HG02763 (cell line): Measurements from ENCODE around the gene MORC3.
"Not testable (repeated sequence)": the region's sequence is repeated elsewhere in the genome, so short reads cannot be mapped to it uniquely, and the experiment has no call there.

ENCODE experiments used
- ATAC-seq: cut with Tn5 transposase; IDR thresholded peaks from one replicate; pipeline ENCODE4 v1.9.1; 2021; ENCODE audit warnings: mild to moderate bottlenecking, moderate library complexity; ENCODE audit not compliant: unreplicated experiment

The MORC3 gene

DNA sequence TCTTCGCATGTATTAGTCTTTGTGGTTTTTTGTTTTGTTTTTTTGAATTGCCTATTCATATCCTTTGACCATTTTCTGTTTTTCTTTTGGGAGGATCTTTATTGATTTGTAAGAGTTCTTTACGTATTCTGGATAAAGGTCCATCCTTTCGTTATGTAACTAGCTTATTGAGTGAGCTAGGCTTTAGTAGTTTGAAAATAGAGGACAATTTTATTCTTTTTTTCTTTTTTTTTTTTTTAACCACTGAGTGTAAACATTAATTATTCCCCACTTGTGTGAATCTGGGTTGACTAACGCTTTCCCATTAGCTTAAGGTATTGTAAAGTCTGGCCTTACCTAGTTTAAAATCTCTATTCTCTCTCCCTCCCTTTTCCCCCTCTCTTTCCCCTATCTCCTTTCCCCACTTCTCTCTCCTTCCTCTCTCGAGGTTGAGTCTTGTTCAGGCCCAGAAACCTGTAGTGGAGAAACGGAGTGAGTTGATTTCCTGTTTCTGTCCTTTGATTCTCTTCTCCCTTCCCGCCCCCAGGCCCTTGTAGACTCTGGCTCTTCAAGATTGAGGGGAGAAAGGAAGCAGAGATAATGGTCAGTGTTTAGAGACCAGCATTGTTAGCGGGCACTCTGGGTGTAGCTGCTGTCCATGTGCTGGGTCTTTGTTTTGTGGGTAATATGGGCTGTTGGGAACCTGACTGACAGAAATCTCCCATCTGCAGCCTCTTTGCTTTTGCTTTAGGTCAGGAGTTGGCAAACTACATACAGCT, 1.5 kb downstream of the MORC3 start:
- ATAC-seq: no peak

GRCh38 chr21:36322083-36322424, 2.1 kb downstream of the MORC3 start:
- no peak for ATAC-seq

GRCh38 chr21:36323032-36323431, 3.0 kb downstream of the MORC3 start:
- no peak for ATAC-seq

DNA sequence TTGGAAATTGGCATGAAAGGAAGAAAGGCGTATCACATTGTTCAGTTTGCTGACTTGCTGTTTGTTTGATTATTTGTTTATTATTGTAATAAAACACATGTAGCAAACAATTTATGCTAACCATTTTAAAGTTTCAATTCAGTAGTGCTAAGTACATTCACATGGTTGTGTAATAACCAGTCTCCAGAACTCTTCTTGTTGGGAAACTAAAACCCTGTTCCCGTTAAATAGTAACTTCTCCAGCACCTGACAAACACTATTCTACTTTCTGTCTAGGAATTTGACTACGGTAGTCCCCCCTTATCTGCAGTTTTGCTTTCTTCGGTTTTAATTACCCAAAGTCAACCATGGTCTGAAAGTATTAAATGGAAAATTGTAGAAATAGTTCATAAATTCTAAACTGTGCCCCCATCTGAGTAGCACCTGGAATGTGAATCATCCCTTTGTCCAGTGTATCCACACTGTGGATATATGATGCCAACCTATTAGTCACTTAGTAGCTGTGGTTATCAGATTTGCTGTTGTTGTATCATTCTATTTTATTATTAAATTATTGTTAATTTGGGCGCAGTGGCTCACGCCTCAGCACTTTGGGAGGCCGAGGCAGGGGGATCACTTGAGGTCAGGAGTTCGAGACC, 5.5 kb downstream of the MORC3 start:
- ATAC-seq: no peak

- no peak for ATAC-seq
These were observed 10.9 kb downstream of the MORC3 start for GRCh38 chr21:36330904-36331303.

DNA sequence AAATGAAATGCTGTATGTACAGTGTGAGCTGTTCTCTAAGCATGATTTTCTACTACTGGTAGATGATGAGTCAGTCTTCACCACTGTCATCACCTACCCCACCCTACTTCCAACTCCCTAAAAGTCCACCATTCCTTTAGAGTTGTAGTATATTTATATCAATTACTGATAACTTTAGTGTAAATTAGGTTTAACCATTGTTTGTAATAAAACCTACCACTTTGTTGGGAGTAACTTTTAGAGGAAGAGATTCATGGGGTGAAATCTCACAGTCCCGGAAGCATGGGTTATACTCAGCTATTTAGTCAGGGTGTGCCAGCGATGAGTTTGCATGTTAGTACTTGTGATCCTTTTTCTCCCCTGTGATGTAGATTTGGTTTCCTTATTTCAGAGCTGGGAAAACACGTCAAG, 17.1 kb downstream of the MORC3 start:
- ATAC-seq: no peak

- ATAC-seq: no peak
These were observed 19.0 kb downstream of the MORC3 start for GRCh38 chr21:36338975-36339374.

DNA sequence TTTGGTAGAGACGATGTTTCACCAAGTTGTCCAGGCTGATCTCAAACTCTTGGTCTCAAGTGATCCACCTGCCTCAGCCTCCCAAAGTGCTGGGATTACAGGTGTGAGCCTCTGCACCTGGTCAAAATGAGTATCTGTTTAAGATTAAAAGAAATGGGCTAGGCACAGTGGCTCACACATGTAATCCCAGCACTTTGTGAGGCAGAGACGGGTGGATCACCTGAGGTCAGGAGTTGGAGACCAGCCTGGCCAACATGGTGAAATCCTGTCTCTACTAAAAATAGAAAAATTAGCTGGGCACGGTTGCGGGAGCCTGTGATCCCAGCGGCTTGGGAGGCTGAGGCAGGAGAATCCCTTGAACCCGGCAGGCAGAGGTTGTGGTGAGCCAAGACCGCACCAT, 22.6 kb downstream of the MORC3 start:
- ATAC-seq: not testable (repeated sequence)

DNA sequence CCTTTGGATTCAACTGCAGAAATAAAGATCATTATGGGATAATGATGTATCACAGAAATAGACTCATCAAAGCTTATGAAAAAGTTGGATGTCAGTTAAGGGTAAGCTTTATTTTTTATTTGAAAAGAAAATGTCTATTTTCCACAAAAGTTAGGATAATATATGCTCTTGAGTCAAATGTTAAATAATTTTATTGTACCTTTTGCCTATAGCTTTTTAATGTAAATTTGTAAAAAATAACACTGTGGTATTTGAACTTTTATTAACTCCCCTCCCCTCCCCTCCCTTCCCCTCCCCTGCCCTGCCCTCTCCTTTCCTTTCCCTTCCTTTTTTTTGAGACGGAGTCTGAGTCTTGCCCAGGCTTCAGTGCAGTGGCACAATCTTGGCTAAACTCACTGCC, 24.9 kb downstream of the MORC3 start:
- no peak for ATAC-seq

GRCh38 chr21:36347278-36347961, 27.4 kb downstream of the MORC3 start:
- no peak for ATAC-seq

DNA sequence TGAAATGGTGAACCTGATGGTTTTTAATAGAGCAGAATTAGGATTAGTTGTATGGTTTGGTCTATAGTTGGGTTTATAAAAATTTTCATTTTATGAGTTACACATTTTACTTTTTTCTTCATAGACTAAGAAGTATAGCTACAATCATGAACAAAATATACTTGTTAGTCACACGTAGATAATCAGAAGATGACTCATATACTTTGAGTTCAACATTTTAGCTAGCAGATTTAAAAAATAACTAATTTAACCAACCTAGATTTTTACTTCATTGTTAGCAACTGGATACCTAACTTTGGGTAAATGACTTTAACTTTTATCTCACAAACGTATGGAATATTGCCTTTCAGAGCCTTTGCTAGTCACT, 27.9 kb downstream of the MORC3 start:
- no peak for ATAC-seq

DNA sequence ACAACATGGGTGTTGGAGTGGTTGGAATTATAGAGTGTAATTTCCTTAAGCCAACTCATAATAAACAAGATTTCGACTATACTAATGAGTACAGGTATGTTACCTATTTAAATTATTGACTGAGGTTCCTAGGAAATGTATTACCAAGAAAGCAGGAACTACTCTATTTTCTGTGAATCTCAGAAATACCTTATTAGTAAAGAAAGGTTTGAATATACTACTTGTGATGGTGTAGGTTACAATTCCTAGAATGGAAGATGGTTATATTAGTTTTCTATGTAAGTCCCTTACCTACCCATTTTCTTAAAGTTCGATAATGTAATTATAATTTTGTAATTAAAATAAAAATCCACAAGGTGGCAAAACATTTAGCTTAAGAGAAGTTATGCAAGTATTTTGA, 29.3 kb downstream of the MORC3 start:
- ATAC-seq: no peak

DNA sequence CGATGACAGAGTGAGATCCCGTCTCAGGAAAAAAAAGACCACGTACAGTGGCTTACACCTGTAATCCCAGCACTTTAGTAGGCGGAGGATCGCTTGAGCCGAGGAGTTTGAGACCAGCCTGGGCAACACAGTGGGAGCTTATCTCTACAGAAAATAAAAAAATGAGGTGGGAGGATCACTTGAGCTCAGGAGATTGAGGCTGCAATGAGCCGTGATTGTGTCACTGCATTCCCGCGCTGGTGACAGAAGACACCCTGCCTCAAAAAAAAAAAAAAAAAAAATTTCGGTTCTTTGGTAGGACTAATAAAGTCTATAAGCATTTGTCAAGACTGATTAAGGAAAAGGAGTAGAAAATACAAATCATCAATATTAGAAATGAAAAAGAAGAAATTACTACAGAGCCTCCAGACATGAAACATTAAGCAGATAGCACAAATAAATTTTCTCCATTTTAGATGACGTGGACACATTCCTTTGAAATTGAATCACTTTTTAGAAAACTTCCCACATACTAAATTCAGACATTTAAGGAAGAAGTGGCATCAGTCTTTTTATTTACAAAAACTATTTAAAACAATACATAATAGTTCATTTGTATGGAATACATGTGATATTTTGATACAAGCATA, 30.4 kb downstream of the MORC3 start:
- ATAC-seq: no peak

GRCh38 chr21:36354918-36355680, 35.1 kb downstream of the MORC3 start:
- ATAC-seq: no peak

DNA sequence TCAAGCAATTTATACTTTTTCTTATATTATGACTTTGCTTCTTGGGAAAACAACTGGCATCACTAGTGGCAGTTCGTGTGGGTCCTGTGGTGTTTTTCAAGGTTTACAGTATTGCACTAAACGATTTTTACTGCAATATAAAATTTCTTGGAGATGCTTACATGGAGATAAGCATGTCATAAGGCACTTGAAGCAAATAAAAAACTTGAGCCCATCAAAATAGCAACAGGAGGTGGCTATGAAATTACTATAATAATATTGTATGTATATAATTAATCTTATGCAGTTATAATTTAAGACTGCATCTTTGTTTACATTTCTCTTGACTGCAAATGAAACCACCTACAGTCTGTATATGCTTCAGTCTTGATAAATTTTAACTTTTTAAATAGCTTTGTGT, 35.9 kb downstream of the MORC3 start:
- ATAC-seq: no peak

GRCh38 chr21:36359185-36359584, 39.2 kb downstream of the MORC3 start:
- ATAC-seq: no peak

DNA sequence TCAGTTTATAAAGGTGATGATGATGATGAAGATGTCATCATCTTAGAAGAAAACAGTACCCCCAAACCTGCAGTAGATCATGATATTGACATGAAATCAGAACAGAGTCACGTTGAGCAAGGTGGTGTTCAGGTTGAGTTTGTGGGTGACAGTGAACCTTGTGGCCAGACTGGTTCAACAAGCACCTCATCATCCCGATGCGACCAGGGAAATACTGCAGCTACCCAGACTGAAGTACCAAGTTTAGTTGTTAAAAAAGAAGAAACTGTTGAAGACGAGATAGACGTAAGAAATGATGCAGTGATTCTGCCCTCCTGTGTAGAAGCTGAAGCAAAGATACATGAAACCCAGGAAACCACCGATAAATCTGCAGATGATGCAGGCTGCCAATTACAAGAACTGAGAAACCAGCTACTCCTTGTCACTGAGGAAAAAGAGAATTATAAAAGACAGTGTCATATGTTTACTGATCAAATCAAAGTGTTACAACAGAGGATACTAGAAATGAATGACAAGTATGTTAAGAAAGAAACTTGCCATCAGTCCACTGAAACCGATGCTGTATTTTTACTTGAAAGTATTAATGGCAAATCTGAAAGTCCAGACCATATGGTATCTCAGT, 49.2 kb downstream of the MORC3 start:
- ATAC-seq: no peak

DNA sequence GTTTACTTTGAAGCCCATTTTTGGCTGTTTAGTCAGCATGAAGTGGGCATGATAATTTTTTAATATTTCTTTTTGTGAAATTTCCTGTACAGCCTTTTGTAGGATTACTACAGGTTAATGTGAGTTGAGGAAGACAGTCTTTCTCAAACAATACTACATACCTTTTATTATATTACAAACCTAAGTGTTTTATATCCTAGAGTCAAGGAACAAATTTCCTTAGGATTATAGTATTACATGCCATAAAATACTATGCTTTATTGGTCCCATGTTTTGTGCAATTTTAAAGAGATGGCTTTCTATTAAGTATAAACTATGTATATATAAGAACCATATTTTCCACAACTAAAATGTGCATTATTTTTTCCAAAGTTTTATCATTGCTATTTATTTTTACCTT, 56.0 kb downstream of the MORC3 start:
- ATAC-seq: no peak

- no peak for ATAC-seq
These were observed 57.4 kb downstream of the MORC3 start for GRCh38 chr21:36377391-36377842.

DNA sequence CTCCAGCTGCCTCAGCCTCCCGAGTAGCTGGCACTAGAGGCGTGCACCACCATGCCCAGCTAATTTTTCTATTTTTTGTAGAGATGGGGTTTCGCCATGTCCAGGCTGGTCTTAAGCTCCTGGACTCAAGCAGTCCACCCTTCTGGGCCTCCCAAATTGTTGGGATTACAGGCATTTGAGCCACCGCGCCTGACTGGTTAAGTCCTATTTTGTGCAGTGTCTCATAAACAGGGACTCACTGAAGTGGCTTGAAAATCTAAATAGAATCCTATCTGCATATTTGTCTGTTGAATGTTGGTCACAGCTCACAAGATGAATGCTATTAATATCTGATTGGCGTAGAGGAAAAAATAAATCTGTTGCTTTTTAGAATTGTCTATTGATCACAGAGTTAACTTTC, 59.3 kb downstream of the MORC3 start:
- ATAC-seq: no peak
